ENCODE data around the gene PINK1.

Gene PINK1

GRCh38 chr1:20614131-20614579 lies 19.1 kb upstream of the PINK1 start:
- Histone ChIP-seq H3K4me3 (IDR thresholded peaks at IDR 0.05; ENCODE audit: insufficient read depth, low read depth, low read length) (no peak overlapping the region), H4K20me1 (ENCODE audit: insufficient read depth) (no peaks in the 10 kb centered on the region), H3K4me1 (ENCODE audit: low read depth, poor library complexity, severe bottlenecking) (no peaks in the 10 kb centered on the region), H3K27me3 (ENCODE audit: insufficient read depth, low read depth) (peaks cover 13% of the 10 kb centered on the region; the same call in 1 of the 2 replicates), H3K36me3 (ENCODE audit: insufficient read depth) (no peaks in the 10 kb centered on the region), H3K4me2 (no peak overlapping the region), H3K27ac (no peak overlapping the region), H3K79me2 (ENCODE audit: insufficient read depth, low read depth) (no peaks in the 10 kb centered on the region), H3K9ac (no peak overlapping the region), H2AFZ (ENCODE audit: low read depth) (no peak overlapping the region)
- no peak for TF ChIP-seq CTCF (conservative IDR thresholded peaks at IDR 0.05; ENCODE audit: low read depth, low read length)

- H3K4me2 ChIP-seq = no peak overlapping the region
- H2AFZ ChIP-seq (ENCODE audit: low read depth) = no peak overlapping the region
- H3K27me3 ChIP-seq (ENCODE audit: insufficient read depth, low read depth) = peaks cover 14% of the 10 kb centered on the region; the same call in 1 of the 2 replicates
- H3K9ac ChIP-seq = no peak overlapping the region
- no peak overlapping the region for H3K27ac ChIP-seq
- TF ChIP-seq CTCF (conservative IDR thresholded peaks at IDR 0.05; ENCODE audit: low read depth, low read length) = no peak
- no peaks in the 10 kb centered on the region for H3K79me2 ChIP-seq (ENCODE audit: insufficient read depth, low read depth)
- H3K36me3 ChIP-seq (ENCODE audit: insufficient read depth) = no peaks in the 10 kb centered on the region
- no peak overlapping the region for H3K4me3 ChIP-seq (IDR thresholded peaks at IDR 0.05; ENCODE audit: insufficient read depth, low read depth, low read length)
- no peaks in the 10 kb centered on the region for H3K4me1 ChIP-seq (ENCODE audit: low read depth, poor library complexity, severe bottlenecking)
- H4K20me1 ChIP-seq (ENCODE audit: insufficient read depth) = no peaks in the 10 kb centered on the region
These were observed 17.1 kb upstream of the PINK1 start for GRCh38 chr1:20615946-20616846.

GRCh38 chr1:20616847-20617487 lies 16.3 kb upstream of the PINK1 start:
- Histone ChIP-seq H4K20me1 (ENCODE audit: insufficient read depth) (no peaks in the 10 kb centered on the region), H3K4me2 (no peak overlapping the region), H3K27me3 (ENCODE audit: insufficient read depth, low read depth) (peaks cover 14% of the 10 kb centered on the region; the same call in 1 of the 2 replicates), H3K79me2 (ENCODE audit: insufficient read depth, low read depth) (no peaks in the 10 kb centered on the region), H3K4me3 (IDR thresholded peaks at IDR 0.05; ENCODE audit: insufficient read depth, low read depth, low read length) (no peak overlapping the region), H3K27ac (no peak overlapping the region), H3K36me3 (ENCODE audit: insufficient read depth) (no peaks in the 10 kb centered on the region), H3K9ac (no peak overlapping the region), H3K4me1 (ENCODE audit: low read depth, poor library complexity, severe bottlenecking) (no peaks in the 10 kb centered on the region), H2AFZ (ENCODE audit: low read depth) (no peak overlapping the region)
- TF ChIP-seq CTCF (conservative IDR thresholded peaks at IDR 0.05; ENCODE audit: low read depth, low read length) = no peak

- no peaks in the 10 kb centered on the region for H3K79me2 ChIP-seq (ENCODE audit: insufficient read depth, low read depth)
- no peak overlapping the region for H3K4me2 ChIP-seq
- no peak overlapping the region for H3K27ac ChIP-seq
- TF ChIP-seq CTCF (conservative IDR thresholded peaks at IDR 0.05; ENCODE audit: low read depth, low read length) = no peak
- H3K27me3 ChIP-seq (ENCODE audit: insufficient read depth, low read depth) = peaks cover 17% of the 10 kb centered on the region; the same call in 1 of the 2 replicates
- H4K20me1 ChIP-seq (ENCODE audit: insufficient read depth) = no peaks in the 10 kb centered on the region
- H3K36me3 ChIP-seq (ENCODE audit: insufficient read depth) = no peaks in the 10 kb centered on the region
- H2AFZ ChIP-seq (ENCODE audit: low read depth) = no peak overlapping the region
- no peak overlapping the region for H3K4me3 ChIP-seq (IDR thresholded peaks at IDR 0.05; ENCODE audit: insufficient read depth, low read depth, low read length)
- no peak overlapping the region for H3K9ac ChIP-seq
- no peaks in the 10 kb centered on the region for H3K4me1 ChIP-seq (ENCODE audit: low read depth, poor library complexity, severe bottlenecking)
These were observed 14.7 kb upstream of the PINK1 start for GRCh38 chr1:20618550-20618949.

Data from KMS-11 (cell line).